ENCODE results near the gene RPS19BP1. TPM values are rescaled to one million over a fixed set of nuclear protein-coding genes. Genes with fewer than 3 reads are reported as not detected.
"Not testable (repeated sequence)": the region's sequence is repeated elsewhere in the genome, so short reads cannot be mapped to it uniquely, and the experiment has no call there.

Gene RPS19BP1
- total and polyA plus RNA-seq, 5 donors: 55.1 to 155 (median 65.1) TPM

DNA sequence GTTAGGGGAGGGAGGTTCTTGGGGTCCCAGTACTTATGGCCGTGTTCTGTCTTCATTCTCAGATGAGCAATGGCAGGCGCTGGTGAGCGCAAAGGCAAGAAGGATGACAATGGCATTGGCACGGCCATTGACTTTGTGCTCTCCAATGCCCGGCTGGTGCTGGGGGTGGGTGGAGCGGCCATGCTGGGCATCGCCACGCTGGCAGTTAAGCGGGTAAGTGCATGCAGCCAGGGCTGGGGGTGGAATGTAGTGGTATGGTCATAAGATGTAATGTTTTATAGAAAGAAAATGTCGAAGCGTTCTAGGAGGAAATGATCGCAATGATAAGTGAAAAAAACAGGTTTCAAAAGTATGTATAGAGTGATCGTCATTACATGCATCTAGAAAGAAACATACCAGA, 21.3 kb downstream of the RPS19BP1 start:
- H3K4me3 ChIP-seq (ENCODE audit: low read length): no peak overlapping the region
- DNase-seq (peak in 1 of 3 donors; percentile 52), ATAC-seq (no peak)
- WGBS: 92% methylated on average over 13 of the region's 13 CpGs
- H3K27ac ChIP-seq (ENCODE audit: low read length): no peak overlapping the region
- intact Hi-C loops (cut with DNase I): loop anchor here in 2 of 4 donors (10.0 kb wide), 1 partner anchor 106 kb away; no protein-coding TSS in a partner anchor
- peaks cover 2% of the 10 kb centered on the region for H3K4me1 ChIP-seq (ENCODE audit: control insufficient read depth, insufficient read depth, low read length)
- no peaks in the 10 kb centered on the region for H3K9me3 ChIP-seq (ENCODE audit: control insufficient read depth, low read length)
- no peaks in the 10 kb centered on the region for H3K27me3 ChIP-seq (ENCODE audit: control insufficient read depth, insufficient read depth)

DNA sequence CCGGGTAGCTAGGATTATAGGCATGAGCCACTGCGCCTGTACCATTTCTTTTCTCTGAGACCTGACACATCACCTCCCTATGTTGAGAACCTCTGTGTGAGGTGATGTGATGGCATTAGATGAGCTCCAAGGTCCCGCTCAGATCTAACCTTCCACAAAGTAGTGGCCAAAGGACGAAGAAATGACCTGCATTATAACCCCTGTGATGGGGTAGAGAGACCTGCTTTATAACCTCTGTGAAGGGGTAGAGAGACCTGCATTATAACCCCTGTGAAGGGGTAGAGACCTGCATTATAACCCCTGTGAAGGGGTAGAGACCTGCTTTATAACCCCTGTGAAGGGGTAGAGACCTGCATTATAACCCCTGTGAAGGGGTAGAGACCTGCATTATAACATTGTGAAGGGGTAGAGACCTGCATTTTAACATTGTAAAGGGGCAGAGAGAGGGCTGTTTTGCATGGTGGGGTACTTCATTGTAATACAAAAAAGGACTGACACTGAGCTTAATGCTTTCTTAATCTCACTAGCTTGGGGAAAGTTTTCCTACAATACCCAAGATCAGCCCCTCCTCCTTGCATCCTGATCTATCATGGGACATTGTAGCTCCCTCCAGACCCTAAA, 21.9 kb downstream of the RPS19BP1 start:
- DNase-seq: no peak
- Histone ChIP-seq H3K4me1 (ENCODE audit: control insufficient read depth, insufficient read depth, low read length) (peaks cover 2% of the 10 kb centered on the region), H3K27ac (ENCODE audit: low read length) (no peak overlapping the region), H3K4me3 (ENCODE audit: low read length) (no peak overlapping the region), H3K9me3 (ENCODE audit: control insufficient read depth, low read length) (no peaks in the 10 kb centered on the region), H3K27me3 (ENCODE audit: control insufficient read depth, insufficient read depth) (no peaks in the 10 kb centered on the region)
- intact Hi-C loops (cut with DNase I): loop anchor here in 2 of 4 donors (10.0 kb wide), 1 partner anchor 106 kb away; no protein-coding TSS in a partner anchor
- ATAC-seq: no peak
- 91% methylated on average over 4 of the region's 4 CpGs for WGBS

DNA sequence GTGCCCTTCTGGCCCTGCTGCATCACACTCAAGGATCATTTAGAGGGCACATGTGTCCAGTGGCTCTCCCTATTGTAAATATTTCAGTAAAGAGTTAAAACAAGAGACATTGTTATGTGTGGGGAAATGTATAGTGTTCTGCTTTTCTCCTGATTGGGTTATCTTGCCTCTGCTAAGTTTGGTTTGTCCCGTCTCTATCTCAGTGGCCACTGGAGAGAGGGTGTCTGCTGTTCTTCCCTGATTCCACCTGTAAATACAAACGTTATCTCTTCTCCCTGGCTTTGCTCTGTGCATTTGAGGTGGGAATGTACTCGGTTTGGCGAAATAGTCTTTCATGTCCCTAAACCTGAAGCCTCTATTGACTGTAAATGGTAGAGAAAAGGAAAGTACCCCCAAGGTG, 24.2 kb downstream of the RPS19BP1 start:
- Histone ChIP-seq H3K27ac (ENCODE audit: low read length) (no peak overlapping the region), H3K4me1 (ENCODE audit: control insufficient read depth, insufficient read depth, low read length) (peaks cover 2% of the 10 kb centered on the region), H3K27me3 (ENCODE audit: control insufficient read depth, insufficient read depth) (no peaks in the 10 kb centered on the region), H3K4me3 (ENCODE audit: low read length) (no peak overlapping the region), H3K9me3 (ENCODE audit: control insufficient read depth, low read length) (no peaks in the 10 kb centered on the region)
- no peak for ATAC-seq
- intact Hi-C loops (cut with DNase I): loop anchor here in 1 of 4 donors (10.0 kb wide), 1 partner anchor 124 kb away; no protein-coding TSS in a partner anchor
- 61% methylated on average over 4 of the region's 4 CpGs for WGBS
- peak in 1 of 3 donors; percentile 2 for DNase-seq

DNA sequence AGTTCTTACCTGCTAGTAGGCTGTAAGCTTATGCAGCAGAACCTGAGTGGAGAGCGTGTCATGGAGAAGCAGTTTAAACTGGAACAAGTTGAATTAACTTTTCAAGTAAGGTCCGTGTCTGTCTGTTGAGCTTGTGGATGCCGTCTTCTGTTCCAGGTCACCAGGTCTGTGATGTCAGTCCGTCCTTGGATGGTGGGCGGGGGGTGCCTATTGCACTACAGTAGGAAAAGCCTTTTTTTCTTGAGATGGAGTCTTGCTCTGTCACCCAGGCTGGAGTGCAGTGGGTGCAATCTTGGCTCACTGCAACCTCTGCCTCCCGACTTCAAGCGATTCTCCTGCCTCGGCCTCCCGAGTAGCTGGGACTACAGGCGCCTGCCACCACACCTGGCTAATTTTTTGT, 25.5 kb downstream of the RPS19BP1 start:
- not testable (repeated sequence) for ATAC-seq; H3K27me3 ChIP-seq (ENCODE audit: control insufficient read depth, insufficient read depth); H3K4me3 ChIP-seq (ENCODE audit: low read length); H3K27ac ChIP-seq (ENCODE audit: low read length); H3K4me1 ChIP-seq (ENCODE audit: control insufficient read depth, insufficient read depth, low read length); H3K9me3 ChIP-seq (ENCODE audit: control insufficient read depth, low read length)
- DNase-seq: peak in 1 of 3 donors; percentile 10
- intact Hi-C loops (cut with DNase I): loop anchor here in 1 of 4 donors (10.0 kb wide), 1 partner anchor 122 kb away; no protein-coding TSS in a partner anchor
- WGBS: 72% methylated on average over 10 of the region's 10 CpGs

DNA sequence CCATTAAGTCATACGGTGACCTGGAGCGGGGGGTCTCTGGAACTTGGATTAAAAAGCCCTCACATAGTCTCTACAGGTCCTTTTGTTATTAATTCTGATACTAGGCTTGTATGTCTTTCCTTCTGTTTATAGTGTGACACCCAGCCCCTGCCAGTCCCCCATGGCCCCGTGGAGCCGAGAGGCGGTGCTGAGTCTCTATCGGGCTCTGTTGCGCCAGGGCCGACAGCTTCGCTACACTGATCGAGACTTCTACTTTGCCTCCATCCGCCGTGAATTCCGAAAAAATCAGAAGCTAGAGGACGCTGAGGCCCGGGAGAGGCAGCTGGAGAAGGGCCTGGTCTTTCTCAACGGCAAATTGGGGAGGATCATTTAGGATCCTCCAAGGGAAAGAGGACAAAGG, 28.5 kb downstream of the RPS19BP1 start:
- no peak overlapping the region for H3K4me3 ChIP-seq (ENCODE audit: low read length)
- no peaks in the 10 kb centered on the region for H3K27me3 ChIP-seq (ENCODE audit: control insufficient read depth, insufficient read depth)
- 91% methylated on average over 16 of the region's 16 CpGs for WGBS
- no peak overlapping the region for H3K27ac ChIP-seq (ENCODE audit: low read length)
- H3K9me3 ChIP-seq (ENCODE audit: control insufficient read depth, low read length): no peaks in the 10 kb centered on the region
- ATAC-seq (no peak), DNase-seq (peak in 2 of 3 donors; percentile 7 to 56)
- peaks cover 6% of the 10 kb centered on the region for H3K4me1 ChIP-seq (ENCODE audit: control insufficient read depth, insufficient read depth, low read length)
- intact Hi-C loops (cut with DNase I): loop anchor here in 1 of 4 donors (10.0 kb wide), 1 partner anchor 119 kb away; no protein-coding TSS in a partner anchor

DNA sequence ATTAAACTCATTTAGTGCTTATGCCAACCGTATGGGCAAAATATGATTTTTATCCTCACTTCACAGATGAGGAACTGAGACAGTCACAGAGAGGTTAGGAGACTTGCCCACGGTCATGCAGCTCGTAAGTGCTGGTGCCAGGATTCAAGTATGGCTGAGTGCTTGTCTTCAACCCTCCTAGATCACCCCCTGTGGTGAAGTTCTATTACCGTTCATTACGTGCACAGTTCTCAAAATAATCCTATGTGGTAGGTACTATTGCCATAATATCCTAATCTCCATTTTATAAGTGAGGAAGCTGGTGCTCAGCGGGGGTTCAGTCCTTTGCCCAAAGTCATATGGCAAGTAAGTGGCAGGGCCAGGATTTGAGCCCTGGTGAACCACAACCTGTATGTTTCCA, 28.9 kb downstream of the RPS19BP1 start:
- peaks cover 6% of the 10 kb centered on the region for H3K4me1 ChIP-seq (ENCODE audit: control insufficient read depth, insufficient read depth, low read length)
- H3K27ac ChIP-seq (ENCODE audit: low read length): no peak overlapping the region
- H3K4me3 ChIP-seq (ENCODE audit: low read length): peak overlapping the region; percentile 86
- WGBS: 63% methylated on average over 6 of the region's 6 CpGs
- no peak for ATAC-seq
- no peak for DNase-seq
- H3K27me3 ChIP-seq (ENCODE audit: control insufficient read depth, insufficient read depth): no peaks in the 10 kb centered on the region
- no peaks in the 10 kb centered on the region for H3K9me3 ChIP-seq (ENCODE audit: control insufficient read depth, low read length)
- intact Hi-C loops (cut with DNase I): loop anchor here in 1 of 4 donors (10.0 kb wide), 1 partner anchor 119 kb away; no protein-coding TSS in a partner anchor

DNA sequence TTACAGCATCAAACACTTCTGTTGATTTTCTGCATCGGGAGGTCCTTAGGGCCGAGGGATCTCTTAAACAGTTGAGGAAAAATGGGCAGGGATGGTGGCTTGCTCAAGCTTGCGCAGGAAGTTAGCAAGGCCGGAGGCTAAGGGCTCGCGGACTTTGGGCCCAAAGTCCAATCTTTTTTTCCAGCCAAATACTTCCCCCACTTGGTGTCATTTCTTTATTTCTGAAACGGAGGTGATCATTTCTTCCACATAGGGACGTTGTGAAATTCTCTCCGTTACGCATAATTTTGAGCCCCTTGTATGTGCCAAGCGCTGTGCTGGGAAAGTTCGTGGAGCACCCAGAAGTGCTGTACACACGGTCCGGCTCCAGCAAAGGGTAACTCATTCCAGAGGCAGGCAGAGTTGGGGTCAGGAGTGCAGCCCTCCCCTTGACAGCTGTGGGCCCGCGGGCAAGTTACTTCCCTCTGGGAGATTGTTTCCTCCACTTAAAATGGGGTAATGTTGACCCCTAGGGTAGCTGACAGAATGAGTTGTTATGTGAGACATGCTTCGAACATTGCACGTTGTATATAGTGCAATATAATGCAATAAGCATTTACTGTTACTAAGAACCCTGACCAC, 29.6 kb downstream of the RPS19BP1 start:
- intact Hi-C loops (cut with DNase I): loop anchor here in 1 of 4 donors (10.0 kb wide), 1 partner anchor 118 kb away; no protein-coding TSS in a partner anchor
- DNase-seq (peak in 2 of 3 donors; percentile 26 to 35), ATAC-seq (no peak)
- Histone ChIP-seq H3K4me1 (ENCODE audit: control insufficient read depth, insufficient read depth, low read length) (peaks cover 8% of the 10 kb centered on the region), H3K9me3 (ENCODE audit: control insufficient read depth, low read length) (no peaks in the 10 kb centered on the region), H3K27ac (ENCODE audit: low read length) (peak overlapping the region; percentile 80), H3K4me3 (ENCODE audit: low read length) (peak overlapping the region; percentile 86), H3K27me3 (ENCODE audit: control insufficient read depth, insufficient read depth) (no peaks in the 10 kb centered on the region)
- WGBS: 7% methylated on average over 18 of the region's 18 CpGs

DNA sequence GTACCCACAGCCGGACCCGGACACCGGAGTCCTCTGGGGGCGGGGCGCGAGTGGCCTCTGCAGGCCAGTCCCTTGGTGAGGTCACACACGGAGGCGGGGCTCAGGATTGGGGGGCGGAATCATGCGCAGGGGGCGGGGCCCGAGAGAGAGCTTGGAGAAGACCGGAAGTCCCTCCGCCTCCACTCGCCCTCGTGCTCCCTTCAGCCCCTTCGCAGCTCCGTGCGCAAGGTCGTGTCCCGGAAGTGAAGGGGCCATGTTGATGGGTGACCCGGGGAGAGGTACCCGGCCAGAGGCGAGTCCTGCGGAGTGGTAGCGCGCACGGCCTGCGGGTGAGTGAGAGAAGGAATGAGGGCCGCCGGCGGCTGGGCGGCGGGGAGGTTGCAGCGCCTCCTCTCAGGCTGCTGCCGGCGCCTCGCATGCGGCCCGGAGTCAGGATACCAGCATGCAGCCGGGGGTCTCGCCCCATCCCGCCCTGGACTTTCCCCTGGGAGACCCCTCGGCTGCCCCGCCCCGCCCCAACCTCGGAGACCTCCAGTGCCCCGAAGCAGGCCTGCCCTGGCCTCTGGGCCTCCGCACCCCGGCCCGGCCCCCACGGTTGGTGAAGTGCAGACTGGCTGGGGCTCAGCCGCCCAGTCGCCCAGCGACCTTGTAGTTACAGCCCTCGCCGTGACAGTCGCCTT, 30.3 kb downstream of the RPS19BP1 start, which contains the start of gene MIEF1:
Gene MIEF1, plus strand, starts transcription at position 182 of the 680 bp plus-strand sequence. CDS start 9,005 bp downstream, outside the sequence.
- Histone ChIP-seq H3K27ac (ENCODE audit: low read length) (peak within 1 kb of the TSS; percentile 95), H3K9me3 (ENCODE audit: control insufficient read depth, low read length) (no peaks in the 10 kb centered on the region), H3K4me1 (ENCODE audit: control insufficient read depth, insufficient read depth, low read length) (peaks cover 8% of the 10 kb centered on the region), H3K27me3 (ENCODE audit: control insufficient read depth, insufficient read depth) (no peaks in the 10 kb centered on the region), H3K4me3 (ENCODE audit: low read length) (peak within 1 kb of the TSS; percentile 86)
- WGBS: under 1% methylated on average over 58 of the region's 58 CpGs
- DNase-seq (peak; percentile 98 to 99 (median 99)), ATAC-seq (peak; percentile 97 to 98)
- intact Hi-C loops (cut with DNase I): loop anchor here in 1 of 4 donors (10.0 kb wide), 1 partner anchor 117 kb away; no protein-coding TSS in a partner anchor

DNA sequence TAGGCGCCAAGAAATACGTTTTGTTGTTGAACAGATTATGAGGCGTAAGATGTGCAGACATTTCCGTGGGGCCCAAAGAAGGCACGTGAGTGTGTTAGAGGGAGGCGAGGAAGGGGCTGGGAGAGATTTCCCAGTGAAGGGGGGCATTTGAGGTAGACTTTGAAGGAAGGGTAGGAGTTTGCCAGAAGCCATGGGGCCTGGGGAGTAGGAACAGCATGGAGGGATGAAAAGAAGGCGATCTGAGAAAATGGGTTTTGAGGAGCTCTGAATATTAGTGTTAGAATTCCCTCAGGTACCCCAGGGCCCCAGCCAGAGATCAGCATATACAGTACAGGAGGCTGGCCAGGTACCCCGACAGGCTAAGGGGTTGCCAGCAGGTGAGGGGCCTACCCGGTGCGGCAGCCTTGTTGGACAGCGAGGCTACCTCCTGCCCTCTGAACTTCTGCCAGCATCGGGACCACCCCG, 30.9 kb downstream of the RPS19BP1 start:
- Histone ChIP-seq H3K27me3 (ENCODE audit: control insufficient read depth, insufficient read depth) (no peaks in the 10 kb centered on the region), H3K27ac (ENCODE audit: low read length) (peak overlapping the region; percentile 95), H3K4me3 (ENCODE audit: low read length) (peak overlapping the region; percentile 86), H3K4me1 (ENCODE audit: control insufficient read depth, insufficient read depth, low read length) (peaks cover 8% of the 10 kb centered on the region), H3K9me3 (ENCODE audit: control insufficient read depth, low read length) (no peaks in the 10 kb centered on the region)
- ATAC-seq: no peak
- intact Hi-C loops (cut with DNase I): loop anchor here in 1 of 4 donors (10.0 kb wide), 1 partner anchor 117 kb away; no protein-coding TSS in a partner anchor
- 25% methylated on average over 13 of the region's 13 CpGs for WGBS
- peak in 1 of 3 donors; percentile 16 for DNase-seq

DNA sequence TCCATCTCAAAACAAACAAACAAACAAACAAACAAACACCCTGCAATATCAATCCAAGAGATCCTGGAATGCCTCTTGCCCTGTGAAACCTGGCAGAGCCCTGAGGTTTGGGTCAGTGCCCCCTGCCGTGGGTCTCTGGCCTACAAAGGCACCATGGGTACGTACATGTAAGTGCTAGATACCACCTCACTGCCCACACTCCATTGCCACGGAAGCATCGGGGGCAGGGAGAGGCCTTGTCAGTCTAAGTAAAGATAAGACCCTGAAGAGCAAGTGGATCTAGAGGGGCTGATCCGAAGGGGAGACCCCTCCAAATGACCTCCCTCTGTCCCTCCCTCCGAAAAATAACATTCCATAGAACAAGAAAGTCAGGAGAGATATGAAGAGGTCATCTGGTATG, 32.4 kb downstream of the RPS19BP1 start:
- intact Hi-C loops (cut with DNase I): loop anchor here in 1 of 4 donors (10.0 kb wide), 1 partner anchor 115 kb away; no protein-coding TSS in a partner anchor
- 60% methylated on average over 6 of the region's 6 CpGs for WGBS
- H3K4me1 ChIP-seq (ENCODE audit: control insufficient read depth, insufficient read depth, low read length): peaks cover 8% of the 10 kb centered on the region

More for the DNA sequence above, 32.4 kb downstream of the RPS19BP1 start:
- Histone ChIP-seq H3K4me3 (ENCODE audit: low read length) (no peak overlapping the region), H3K9me3 (ENCODE audit: control insufficient read depth, low read length) (no peaks in the 10 kb centered on the region), H3K27me3 (ENCODE audit: control insufficient read depth, insufficient read depth) (no peaks in the 10 kb centered on the region), H3K27ac (ENCODE audit: low read length) (no peak overlapping the region)
- ATAC-seq: no peak
- DNase-seq: peak in 2 of 3 donors; percentile 31 to 46

All from right cardiac atrium (tissue), 5 donors.